ENCODE measurements around the gene GAL3ST2. TPM values are rescaled to one million over a fixed set of nuclear protein-coding genes. Genes with fewer than 3 reads are reported as not detected.
"Not testable (repeated sequence)": the region's sequence is repeated elsewhere in the genome, so short reads cannot be mapped to it uniquely, and the experiment has no call there.

The GAL3ST2 gene
- total RNA-seq, 1 donor from 2014 or later, result not detected

- Mint-ChIP-seq H3K27ac (ENCODE audit: unreplicated experiment) (no peak overlapping the region), H3K9me3 (ENCODE audit: unreplicated experiment) (peaks cover 2% of the 10 kb centered on the region), H3K36me3 (ENCODE audit: low read depth, unreplicated experiment) (peaks cover 10% of the 10 kb centered on the region), H3K4me3 (ENCODE audit: unreplicated experiment) (no peak overlapping the region), H3K4me1 (ENCODE audit: unreplicated experiment) (no peaks in the 10 kb centered on the region), H3K27me3 (ENCODE audit: unreplicated experiment) (peaks cover 7% of the 10 kb centered on the region)
- TF ChIP-seq CTCF (IDR thresholded peaks at IDR 0.05; ENCODE audit: unreplicated experiment), result no peak
- no peak for DNase-seq (ENCODE audit: low spot score)
Measured at GRCh38 chr2:241755777-241756176, 20.8 kb upstream of the GAL3ST2 start.

GRCh38 chr2:241759067-241759807 is 17.4 kb upstream of the GAL3ST2 start:
- H3K4me3 Mint-ChIP-seq (ENCODE audit: unreplicated experiment), result peak overlapping the region; percentile 69
- peaks cover 4% of the 10 kb centered on the region for H3K9me3 Mint-ChIP-seq (ENCODE audit: unreplicated experiment)
- no peak overlapping the region for H3K27ac Mint-ChIP-seq (ENCODE audit: unreplicated experiment)
- H3K27me3 Mint-ChIP-seq (ENCODE audit: unreplicated experiment), result peaks cover 9% of the 10 kb centered on the region
- TF ChIP-seq CTCF (IDR thresholded peaks at IDR 0.05; ENCODE audit: unreplicated experiment), result no peak
- no peak for DNase-seq (ENCODE audit: low spot score)
- H3K36me3 Mint-ChIP-seq (ENCODE audit: low read depth, unreplicated experiment), result peaks cover 18% of the 10 kb centered on the region
- H3K4me1 Mint-ChIP-seq (ENCODE audit: unreplicated experiment), result peaks cover 3% of the 10 kb centered on the region

- H3K9me3 Mint-ChIP-seq (ENCODE audit: unreplicated experiment); H3K27ac Mint-ChIP-seq (ENCODE audit: unreplicated experiment): not testable (repeated sequence)
- peak overlapping the region; percentile 16 for H3K4me3 Mint-ChIP-seq (ENCODE audit: unreplicated experiment)
Measured at GRCh38 chr2:241759893-241760292, 16.7 kb upstream of the GAL3ST2 start.

GRCh38 chr2:241760301-241760771 is 16.3 kb upstream of the GAL3ST2 start:
- H3K27me3 Mint-ChIP-seq (ENCODE audit: unreplicated experiment), result peaks cover 10% of the 10 kb centered on the region
- no peak overlapping the region for H3K27ac Mint-ChIP-seq (ENCODE audit: unreplicated experiment)
- H3K4me3 Mint-ChIP-seq (ENCODE audit: unreplicated experiment), result no peak overlapping the region
- no peak for DNase-seq (ENCODE audit: low spot score)
- no peak for TF ChIP-seq CTCF (IDR thresholded peaks at IDR 0.05; ENCODE audit: unreplicated experiment)
- H3K36me3 Mint-ChIP-seq (ENCODE audit: low read depth, unreplicated experiment), result peaks cover 18% of the 10 kb centered on the region
- peaks cover 3% of the 10 kb centered on the region for H3K4me1 Mint-ChIP-seq (ENCODE audit: unreplicated experiment)
- peaks cover 4% of the 10 kb centered on the region for H3K9me3 Mint-ChIP-seq (ENCODE audit: unreplicated experiment)

More at GRCh38 chr2:241759893-241760292, 16.7 kb upstream of the GAL3ST2 start:
- H3K4me1 Mint-ChIP-seq (ENCODE audit: unreplicated experiment); H3K27me3 Mint-ChIP-seq (ENCODE audit: unreplicated experiment); DNase-seq (ENCODE audit: low spot score): not testable (repeated sequence)
- peaks cover 18% of the 10 kb centered on the region for H3K36me3 Mint-ChIP-seq (ENCODE audit: low read depth, unreplicated experiment)

GRCh38 chr2:241762321-241762932 is 14.2 kb upstream of the GAL3ST2 start:
- peaks cover 6% of the 10 kb centered on the region for H3K27me3 Mint-ChIP-seq (ENCODE audit: unreplicated experiment)
- peak overlapping the region; percentile 2 for H3K4me3 Mint-ChIP-seq (ENCODE audit: unreplicated experiment)
- peaks cover 3% of the 10 kb centered on the region for H3K4me1 Mint-ChIP-seq (ENCODE audit: unreplicated experiment)
- H3K27ac Mint-ChIP-seq (ENCODE audit: unreplicated experiment), result peak overlapping the region; percentile 39
- H3K36me3 Mint-ChIP-seq (ENCODE audit: low read depth, unreplicated experiment), result peaks cover 18% of the 10 kb centered on the region
- TF ChIP-seq CTCF (IDR thresholded peaks at IDR 0.05; ENCODE audit: unreplicated experiment), result no peak
- peaks cover 4% of the 10 kb centered on the region for H3K9me3 Mint-ChIP-seq (ENCODE audit: unreplicated experiment)
- DNase-seq (ENCODE audit: low spot score), result no peak

Data from endothelial cell (in vitro differentiated cells).